ENCODE measurements around the gene PRPSAP1.

GRCh38 chr17:76268991-76269981, 84.4 kb downstream of the PRPSAP1 start:
- TF ChIP-seq POLR2AphosphoS5 (IDR thresholded peaks at IDR 0.05; ENCODE audit: low read depth, low read length) (no peak), TCF12 (IDR thresholded peaks at IDR 0.05) (no peak), SIN3A (IDR thresholded peaks at IDR 0.05; ENCODE audit: borderline replicate concordance, low read depth, low read length) (no peak), CTCF (IDR thresholded peaks at IDR 0.05) (no peak)

All from SK-N-SH (cell line).